Activated CD4-positive, CD25-positive, alpha-beta regulatory T cell treated with anti-CD3 and anti-CD28 coated beads, Interleukin-2, amount 50 U/mL, for 16 hours (primary cell): ENCODE results near the gene WAC.
"Not testable (repeated sequence)": the region's sequence is repeated elsewhere in the genome, so short reads cannot be mapped to it uniquely, and the experiment has no call there.

Source experiments
- DNase-seq: peaks from one replicate; pipeline ENCODE4 v3.0.0-alpha.2; 2020; ENCODE audit warnings: low read depth, low spot score

The WAC gene

DNA sequence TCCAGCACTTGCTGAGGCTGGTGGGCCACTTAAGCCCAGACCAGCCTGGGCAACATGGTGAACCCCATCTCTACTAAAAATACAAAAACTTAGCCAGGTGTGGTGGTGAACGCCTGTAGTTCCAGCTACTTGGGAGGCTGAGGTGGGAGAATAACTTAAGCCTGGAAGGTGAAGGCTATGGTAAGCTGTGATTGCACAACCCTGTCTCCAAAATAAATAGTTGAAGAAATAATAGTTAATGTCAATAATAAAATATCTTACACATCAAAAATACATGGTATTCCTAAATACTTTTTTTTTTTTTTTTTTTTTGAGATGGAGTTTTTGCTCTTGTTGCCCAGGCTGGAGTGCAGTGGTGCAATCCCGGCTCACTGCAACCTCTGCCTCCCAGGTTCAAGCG, 76.7 kb downstream of the WAC start:
- DNase-seq = not testable (repeated sequence)

DNA sequence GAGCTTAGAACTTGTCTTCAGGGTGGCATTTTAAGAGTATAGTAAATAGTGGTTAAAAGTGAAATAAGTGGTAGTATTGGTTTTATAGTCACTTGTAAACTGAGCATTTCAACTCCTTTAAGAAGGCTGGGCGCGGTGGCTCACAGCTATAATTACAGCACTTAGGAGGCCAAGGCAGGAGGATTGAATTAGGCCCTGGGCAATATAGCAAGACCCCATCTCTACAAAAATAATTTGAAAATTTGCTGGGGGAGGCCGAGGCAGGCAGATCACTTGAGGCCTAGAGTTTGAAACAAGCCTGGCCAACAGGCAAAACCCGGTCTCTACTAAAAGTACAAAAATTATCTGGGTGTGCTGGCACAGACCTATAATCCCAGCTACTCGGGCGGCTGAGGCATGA, 80.0 kb downstream of the WAC start:
- no peak for DNase-seq

DNA sequence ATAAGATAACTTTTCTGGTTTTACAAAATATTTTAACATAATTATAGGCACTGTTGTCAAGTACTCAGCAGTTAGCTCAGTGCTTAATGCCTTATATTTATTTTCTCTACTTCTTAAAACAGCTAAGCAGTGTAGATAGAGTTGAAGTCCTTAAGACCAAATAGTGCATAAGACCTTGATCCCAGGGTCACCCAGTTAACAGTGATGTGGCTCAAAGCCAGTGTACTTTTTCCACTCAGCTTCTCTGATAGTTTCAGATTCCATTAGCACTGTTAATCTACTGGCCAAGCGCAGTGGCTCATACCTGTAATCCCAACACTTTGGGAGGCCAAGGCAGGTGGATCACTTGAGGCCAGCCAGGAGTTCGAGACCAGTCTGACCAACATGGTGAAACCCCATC, 83.6 kb downstream of the WAC start:
- no peak for DNase-seq

DNA sequence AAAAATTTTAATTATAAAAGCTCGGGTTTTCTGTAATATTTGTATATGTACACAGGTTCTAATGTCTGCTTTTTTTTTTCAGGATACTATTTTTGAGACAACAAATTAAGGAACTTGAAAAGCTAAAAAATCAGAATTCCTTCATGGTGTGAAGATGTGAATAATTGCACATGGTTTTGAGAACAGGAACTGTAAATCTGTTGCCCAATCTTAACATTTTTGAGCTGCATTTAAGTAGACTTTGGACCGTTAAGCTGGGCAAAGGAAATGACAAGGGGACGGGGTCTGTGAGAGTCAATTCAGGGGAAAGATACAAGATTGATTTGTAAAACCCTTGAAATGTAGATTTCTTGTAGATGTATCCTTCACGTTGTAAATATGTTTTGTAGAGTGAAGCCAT, 86.5 kb downstream of the WAC start:
- DNase-seq = no peak

DNA sequence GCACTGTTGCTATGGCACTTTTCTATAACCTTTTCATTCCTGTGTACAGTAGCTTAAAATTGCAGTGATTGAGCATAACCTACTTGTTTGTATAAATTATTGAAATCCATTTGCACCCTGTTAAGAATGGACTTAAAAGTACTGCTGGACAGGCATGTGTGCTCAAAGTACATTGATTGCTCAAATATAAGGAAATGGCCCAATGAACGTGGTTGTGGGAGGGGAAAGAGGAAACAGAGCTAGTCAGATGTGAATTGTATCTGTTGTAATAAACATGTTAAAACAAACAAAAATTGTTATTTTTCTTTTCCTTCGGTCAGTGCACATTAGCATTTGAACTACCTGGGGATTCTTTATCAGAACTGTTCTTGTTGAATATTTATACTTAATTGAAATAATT, 87.3 kb downstream of the WAC start:
- DNase-seq = no peak

DNA sequence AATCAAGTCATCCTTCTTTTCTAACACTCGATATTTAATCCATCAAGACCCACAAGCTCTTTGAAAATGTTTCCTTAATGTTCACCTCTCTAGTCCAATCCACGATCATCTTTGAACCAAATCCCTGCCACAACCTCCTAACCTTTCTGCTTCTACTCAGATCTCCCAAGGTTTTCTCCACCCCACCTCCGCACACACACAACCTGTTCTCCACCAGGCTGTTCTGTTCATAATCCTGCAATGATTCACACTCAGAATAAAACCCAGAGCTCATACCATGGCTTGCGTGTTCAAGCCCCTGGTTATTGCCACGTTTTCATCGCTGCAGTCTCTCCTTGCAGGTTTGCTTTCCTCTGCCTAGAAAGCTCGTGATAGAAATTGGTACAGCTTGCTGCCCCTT, 90.6 kb downstream of the WAC start:
- no peak for DNase-seq

DNA sequence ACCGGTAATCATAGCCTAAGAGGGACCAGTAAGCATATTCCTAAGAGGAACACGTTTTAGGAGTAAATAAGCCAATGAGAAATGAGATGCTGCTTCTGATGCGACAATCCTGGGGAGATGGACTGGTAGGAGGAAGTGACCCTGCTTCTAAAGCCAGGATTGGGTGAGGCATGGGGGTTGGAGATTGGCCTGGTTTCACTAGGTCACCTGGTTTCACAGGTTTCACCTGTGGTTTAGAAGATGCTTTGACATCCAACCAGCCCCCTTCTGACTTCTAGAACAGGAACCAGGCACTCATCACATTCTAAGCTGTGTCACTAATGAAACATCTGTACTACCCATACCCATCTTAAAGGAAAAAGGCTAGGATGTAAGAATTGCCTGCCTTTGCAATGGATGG, 91.4 kb downstream of the WAC start:
- DNase-seq = no peak

DNA sequence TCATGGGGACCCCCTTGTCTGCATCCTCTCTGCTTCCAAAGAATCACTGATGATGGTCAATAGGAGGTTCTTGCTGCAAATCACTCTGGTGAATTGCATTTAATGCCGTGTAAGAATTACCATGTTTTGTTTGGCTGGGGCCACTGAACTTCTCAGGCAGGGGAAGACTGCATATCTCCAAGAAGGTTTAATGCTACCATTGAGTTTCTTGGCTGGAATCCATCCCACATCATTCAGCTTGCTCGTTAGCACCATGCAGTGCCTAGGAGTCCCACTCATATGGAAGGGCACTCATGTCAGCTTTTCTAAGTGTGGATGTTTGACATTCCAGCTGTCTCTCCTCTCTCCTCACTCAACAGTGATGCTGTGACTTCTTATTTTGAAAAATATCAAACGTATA, 94.2 kb downstream of the WAC start:
- no peak for DNase-seq

DNA sequence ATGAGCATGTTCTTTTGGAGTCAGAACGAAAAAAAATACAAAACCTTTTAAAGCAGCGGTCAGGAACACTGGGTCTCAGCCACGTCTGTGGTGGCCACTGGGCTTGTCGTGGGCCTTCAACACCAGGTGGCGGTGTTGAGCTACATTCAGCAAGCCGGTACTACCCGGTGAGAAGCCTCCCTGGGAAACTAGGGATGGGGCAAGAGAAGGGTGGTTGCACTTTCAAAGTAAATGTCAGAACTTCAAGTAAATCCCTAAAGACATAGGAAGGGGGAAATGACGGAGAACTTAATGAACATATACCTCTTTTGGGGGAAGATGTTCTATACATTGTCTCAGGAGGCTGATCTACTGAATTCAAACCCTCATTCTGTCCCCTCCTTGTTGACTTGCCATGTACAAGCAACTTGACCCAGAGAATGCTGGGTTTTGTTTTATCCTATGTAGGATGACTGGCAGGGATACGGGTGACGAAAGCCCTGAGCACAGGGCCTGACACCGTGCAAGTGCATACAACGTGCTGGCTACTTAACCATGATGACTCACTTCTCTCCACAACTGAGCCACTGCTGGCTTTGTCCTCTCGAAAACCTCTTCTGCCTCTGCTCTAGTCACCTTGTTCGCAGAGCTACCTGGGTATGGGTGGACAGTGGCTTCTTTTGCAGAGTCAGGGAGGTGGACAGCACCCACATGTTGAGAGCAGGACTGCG, 95.4 kb downstream of the WAC start:
- DNase-seq = peak; percentile 34

DNA sequence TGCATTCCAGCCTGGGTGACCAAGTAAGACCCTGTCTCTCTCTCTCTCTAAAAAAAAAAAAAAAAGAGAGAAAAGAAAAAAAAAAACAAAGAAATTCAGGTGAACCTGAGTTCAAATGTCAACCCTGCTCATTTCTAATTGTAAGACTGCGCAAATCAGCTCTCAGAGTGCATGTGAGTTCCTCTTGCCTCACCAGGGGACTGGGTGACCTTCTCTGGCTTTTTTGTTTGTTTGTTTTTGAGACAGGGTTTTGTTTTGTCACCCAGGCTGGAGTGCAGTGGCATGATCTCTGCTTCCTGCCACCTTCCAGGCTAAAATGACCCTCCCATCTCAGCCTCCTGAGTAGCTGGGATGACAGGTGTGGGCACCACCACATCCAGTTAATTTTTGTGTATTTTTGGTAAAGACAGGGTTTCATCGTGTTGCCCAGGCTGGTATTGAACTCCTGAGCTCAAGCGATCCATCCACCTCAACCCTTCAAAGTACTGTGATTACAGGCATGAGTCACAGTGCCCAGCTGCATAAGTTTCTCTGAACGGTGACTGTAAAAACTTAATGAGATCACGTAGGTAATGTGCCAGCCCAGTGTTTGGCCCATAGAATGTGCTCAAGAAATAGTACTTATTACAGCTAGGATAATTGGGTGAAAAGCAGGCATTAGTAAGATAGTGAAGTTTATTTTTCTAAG, 99.1 kb downstream of the WAC start:
- no peak for DNase-seq

DNA sequence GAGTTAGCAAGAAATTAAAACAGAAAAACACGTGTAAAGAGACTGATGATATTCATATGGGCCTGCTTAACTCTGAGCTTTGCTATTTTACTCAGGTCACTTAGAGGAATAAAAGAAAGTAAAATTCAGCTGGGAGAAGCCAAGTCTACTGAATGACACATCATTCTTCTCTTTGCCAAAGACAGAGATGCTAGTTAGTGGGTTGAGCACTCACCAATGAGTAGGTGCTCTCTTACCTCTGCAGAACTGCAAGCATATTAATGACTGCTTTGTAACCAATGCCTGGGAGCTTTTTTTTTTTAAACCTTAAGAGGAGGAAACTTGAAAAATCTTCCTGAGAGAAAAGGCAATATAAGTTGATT, 99.6 kb downstream of the WAC start:
- no peak for DNase-seq

DNA sequence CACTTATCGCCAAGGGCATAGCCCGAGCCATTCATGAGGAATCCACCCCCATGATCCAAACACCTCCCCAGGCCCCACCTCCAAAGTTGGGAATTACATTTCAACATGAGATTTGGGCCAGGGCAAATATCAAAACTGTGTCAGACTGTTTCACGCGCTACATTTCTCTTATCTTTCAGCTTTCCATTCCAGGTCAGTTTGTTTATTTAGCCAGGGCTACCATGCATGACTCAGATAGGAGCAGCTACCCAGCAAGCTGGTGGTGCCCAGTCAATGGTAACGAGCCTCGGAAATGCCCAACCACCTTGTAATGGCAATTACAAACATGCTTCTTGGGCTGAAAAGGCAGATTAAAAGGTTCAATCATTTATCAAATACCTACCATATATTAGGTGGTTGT, 100.8 kb downstream of the WAC start:
- no peak for DNase-seq

DNA sequence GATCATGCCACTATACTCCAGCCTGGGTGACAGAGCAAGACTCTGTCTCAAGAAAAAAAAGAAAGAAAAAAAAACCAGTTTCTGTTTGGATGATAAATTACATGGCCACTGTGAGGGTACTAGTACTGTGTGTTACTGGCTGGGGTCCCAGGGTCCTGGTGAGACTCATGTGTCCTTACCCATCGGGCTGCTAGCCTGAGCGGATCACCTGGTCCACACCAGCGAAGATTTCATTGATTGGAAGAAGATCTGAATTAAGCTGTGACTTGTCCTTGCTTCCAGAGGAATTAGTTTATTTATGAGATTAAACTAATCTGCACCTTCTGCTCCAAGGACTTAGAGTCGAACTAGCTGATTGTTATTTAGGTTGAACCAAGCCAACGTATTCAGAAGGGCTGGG, 104.4 kb downstream of the WAC start:
- DNase-seq = no peak

DNA sequence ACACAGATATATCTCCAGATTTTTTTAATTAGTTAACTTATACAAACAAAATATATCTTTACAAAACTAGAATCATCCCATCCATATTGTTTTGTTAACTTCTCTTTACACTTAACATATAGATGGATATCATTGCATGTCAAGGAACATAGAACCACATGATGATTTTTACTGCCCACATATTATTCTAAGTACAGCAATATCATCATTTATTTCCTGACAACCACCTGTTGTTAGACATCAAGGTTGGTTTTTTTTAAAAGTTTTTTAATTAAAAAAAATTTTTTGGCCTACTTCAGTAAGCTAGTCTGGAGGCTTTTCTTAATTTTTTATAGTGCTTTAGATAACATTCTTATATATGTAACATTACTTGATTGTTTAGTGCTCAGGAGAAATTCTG, 105.5 kb downstream of the WAC start:
- no peak for DNase-seq

DNA sequence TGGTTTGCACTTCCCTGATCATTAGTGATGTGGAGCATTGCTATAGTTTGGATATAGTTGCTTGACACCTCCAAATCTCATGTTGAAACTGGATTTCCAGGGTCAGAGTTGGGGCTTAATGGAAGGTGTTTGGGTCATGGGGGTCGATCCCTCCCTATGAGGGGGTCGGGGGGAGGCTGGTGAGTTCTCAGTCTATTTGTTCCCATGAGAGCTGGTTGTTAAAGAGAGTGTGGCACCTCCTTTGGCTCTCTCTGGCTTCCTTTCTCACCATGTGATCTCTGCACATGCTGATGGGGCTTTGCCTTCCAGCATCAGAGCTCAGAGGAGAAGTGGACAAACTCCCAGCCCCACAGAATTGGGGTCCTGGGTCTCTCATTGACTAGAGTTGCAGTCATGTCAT, 107.6 kb downstream of the WAC start:
- no peak for DNase-seq

DNA sequence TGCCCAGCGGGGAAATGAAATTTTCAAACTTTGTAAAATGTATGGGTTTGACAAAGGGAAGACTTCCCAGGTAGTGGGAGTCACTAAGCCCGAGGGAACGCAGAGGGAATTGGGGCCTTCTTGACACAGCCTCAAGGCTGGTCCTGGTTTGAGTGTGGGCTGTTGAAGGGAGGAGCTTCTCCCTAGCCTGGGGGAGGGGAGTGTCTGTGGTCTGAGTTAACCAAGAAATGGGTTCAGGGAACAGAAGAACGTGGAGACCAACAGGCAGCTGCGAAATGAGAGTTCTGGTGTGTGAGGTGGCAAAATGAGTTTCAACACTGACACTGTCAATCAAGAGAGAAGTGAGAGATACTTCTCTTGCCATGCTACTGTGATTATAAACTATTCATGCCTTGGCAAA, 111.7 kb downstream of the WAC start:
- DNase-seq = no peak

DNA sequence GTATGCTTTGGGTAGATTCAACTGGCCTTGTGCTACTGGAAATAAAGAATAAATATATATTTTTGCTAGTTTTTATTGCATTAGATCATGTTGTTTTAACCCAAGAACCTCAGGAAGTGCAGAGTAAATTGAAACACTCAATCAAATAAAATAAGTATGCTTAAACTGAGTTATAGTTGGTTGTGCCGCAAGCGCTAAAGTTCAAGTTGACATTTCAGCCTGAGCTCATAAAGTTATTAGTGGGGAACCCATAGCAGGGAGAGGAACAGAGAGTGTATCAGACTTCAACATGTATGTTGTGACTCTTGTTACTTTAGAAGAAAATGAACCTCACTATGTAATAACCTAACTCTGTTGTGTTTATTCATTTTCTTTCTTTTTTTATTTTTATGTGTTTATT, 119.2 kb downstream of the WAC start:
- no peak for DNase-seq

DNA sequence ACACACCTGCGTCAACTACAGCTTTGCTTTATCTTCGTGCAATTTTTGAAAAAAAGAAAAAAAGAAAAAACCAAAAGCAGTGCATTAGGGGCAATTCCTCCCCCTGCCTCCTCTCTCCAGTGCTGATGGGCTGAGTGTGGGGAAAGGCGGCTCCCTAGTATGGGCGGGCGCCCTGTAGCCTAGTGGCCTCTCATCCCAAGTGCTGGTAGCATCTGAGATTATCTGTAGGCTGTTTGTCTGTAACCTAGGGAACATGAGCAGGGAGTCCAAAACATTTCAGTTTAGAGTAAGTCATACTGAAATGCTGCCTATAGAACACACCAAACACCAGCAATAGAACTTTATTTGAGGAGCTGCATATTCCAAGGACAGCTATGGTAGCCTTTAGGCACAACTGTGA, 119.8 kb downstream of the WAC start:
- DNase-seq = no peak

DNA sequence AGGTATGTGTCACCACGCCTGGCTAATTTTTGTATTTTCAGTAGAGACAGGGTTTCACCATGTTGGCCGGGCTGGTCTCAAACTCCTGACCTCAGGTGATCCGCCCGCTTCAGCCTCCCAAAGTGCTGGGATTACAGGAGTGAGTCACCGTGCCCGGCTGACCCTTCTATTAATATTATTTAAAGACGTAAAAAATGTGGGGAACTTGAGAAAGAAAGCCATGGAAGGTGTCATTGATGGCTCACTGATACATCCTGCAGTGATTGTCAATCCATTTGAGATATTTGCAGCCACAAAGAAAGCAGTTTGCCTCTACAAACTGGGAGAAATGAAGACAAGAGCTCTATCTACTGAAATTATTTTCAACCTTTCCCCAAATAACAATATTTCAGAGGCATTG, 125.9 kb downstream of the WAC start:
- DNase-seq = not testable (repeated sequence)

DNA sequence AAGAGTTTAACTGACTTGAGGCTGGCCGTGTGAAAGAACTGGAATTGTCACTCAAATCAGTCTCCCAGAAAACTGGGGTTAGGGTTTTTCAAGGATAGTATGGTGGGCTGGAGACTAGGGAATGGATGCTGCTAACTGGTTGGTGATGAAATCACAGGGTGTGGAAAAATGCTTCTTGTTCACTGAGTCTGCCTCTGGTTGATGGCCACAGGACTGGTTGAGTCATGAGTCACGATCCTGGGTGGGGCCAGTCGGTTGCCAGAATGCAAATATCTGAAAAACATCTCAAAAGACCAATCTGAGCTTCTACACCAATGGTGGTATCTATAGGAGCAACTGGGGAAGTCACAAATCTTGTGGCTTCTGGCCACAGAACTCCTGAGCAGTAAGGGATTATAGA, 128.1 kb downstream of the WAC start:
- DNase-seq = no peak

DNA sequence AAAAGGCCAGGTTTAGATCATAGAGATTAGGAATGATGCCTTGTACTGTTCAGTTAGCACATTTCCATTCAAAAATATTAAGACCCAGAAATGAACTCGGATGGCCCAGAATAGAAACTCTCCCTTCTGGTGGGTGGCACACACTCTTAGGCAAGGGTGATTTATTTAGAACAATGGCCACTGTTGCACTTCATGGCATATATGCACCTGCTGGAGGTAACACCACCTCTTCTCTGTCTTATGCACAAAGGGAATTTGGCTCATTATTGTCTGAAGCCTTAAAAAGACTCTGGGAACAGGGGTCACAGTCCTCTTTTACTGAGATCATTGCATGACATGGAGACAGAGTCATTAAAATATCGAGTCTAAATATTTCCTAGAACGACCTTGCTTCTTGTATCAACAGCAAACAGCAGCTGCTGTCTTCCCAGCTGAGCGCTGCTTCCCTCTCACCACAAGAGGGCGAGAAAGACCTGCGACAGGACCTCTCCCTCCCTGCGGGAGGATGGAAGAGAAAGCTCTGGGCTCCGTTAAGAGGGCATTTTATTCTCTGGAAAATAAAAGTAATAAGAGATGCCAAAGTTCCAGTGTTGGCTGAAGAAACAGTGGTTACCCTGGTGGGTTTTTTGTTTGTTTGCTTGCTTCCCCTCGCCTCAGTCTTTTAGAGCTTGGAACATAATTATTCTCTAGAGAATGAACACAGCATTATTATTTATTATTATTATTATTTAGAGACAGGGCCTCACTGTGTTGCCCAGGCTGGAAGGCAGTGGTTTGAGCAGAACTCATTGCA, 130.9 kb downstream of the WAC start:
- peak; percentile 33 for DNase-seq

DNA sequence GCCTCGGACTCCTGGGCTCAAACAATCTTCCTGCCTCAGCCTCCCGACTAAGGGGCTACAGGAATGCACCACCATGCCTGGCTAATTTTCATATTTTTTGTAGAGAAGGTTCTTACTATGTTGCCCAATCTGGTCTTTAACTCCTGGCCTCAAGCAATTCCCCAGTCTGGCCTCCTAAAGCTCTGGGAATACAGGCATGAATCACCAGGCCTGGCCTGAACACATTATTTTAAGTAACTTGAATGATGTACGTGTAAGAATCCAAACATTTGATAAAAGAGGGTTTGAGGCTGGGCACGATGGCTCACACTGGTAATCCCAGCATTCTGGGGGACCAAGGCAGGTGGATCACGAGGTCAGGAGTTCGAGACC, 131.4 kb downstream of the WAC start:
- no peak for DNase-seq
